GM12878 (cell line): Measurements from ENCODE around the gene HK1. TPM values are rescaled to one million over a fixed set of nuclear protein-coding genes. Genes with fewer than 3 reads are reported as not detected.
A peak's percentile ranks its signal among the peaks of the same experiment; 100 is the strongest.

Experiments
- ATAC-seq: fragments of 200-7000 bp; cut with Tn5 transposase; 3 replicates; pipeline ENCODE4 v1.9.1; 2020; ENCODE audit warnings: mild to moderate bottlenecking, moderate library complexity
- BruUV-seq: library from RNA; stranded (reverse); fragments of 400-500 nt; replicated peaks from 2 replicates; lab custom pipeline; 2021; lab: Mats Ljungman, UMichigan
- CTCF ChIA-PET: fragments of 300-600 bp; sonication (Branson Sonifier 250); formaldehyde crosslinking; extraction: SDS; loops from one replicate; lab custom pipeline; 2021; ENCODE audit warnings: inconsistent platforms; lab: Yijun Ruan, JAX
- POLR2A ChIA-PET: fragments of 350-600 bp; formaldehyde crosslinking; extraction: SDS; loops from one replicate; lab custom pipeline; 2021; ENCODE audit warnings: inconsistent platforms; lab: Charles Lee
- RAD21 ChIA-PET: fragments of 300-600 bp; sonication (Branson Sonifier 250); formaldehyde crosslinking; loops from one replicate; lab custom pipeline; 2023; ENCODE audit warnings: antibody characterized with exemption; ENCODE audit not compliant: unreplicated experiment; lab: Charles Lee
- SMC1A ChIA-PET: fragments of 300-600 bp; sonication (Branson Sonifier 250); formaldehyde crosslinking; loops from one replicate; lab custom pipeline; 2023; ENCODE audit not compliant: unreplicated experiment, uncharacterized antibody; lab: Charles Lee
- DNase-seq: peaks from one replicate; pipeline ENCODE4 v3.0.0-alpha.2; 2011; ENCODE audit warnings: low read depth, low spot score
- FAIRE-seq: peaks from 3 replicates; lab custom pipeline; 2011; peaks lifted over from hg19 to GRCh38; lab: Jason Lieb, UNC
- H2AFZ ChIP-seq: 2 replicates; pipeline ENCODE4 v1.6.0; 2011; ENCODE audit warnings: low read depth, low read length, control low read depth; ENCODE audit not compliant: control insufficient read depth
- H3K27ac ChIP-seq: 2 replicates; pipeline ENCODE4 v1.5.1; 2011; ENCODE audit warnings: control low read depth; ENCODE audit not compliant: control insufficient read depth, insufficient read depth
- H3K27me3 ChIP-seq, 2 experiments: replicated peaks in 1 of 2; 2 replicates each; pipeline versions ENCODE4 v1.6.0 to v1.6.1; 2011; ENCODE audit warnings: low read length in 1 of 2; ENCODE audit not compliant: control insufficient read depth in 2 of 2, insufficient read depth in 2 of 2
- H3K36me3 ChIP-seq, 2 experiments: 2 replicates each; pipeline ENCODE4 v1.5.1; 2011; ENCODE audit warnings: low read length in 1 of 2; ENCODE audit not compliant: control insufficient read depth in 2 of 2, insufficient read depth in 2 of 2
- H3K4me1 ChIP-seq: 2 replicates; pipeline ENCODE4 v1.6.1; 2011; ENCODE audit warnings: mild to moderate bottlenecking, low read length, moderate library complexity, mixed read lengths; ENCODE audit not compliant: control insufficient read depth, insufficient read depth
- H3K4me2 ChIP-seq: 2 replicates; pipeline ENCODE4 v1.6.0; 2011; ENCODE audit warnings: control low read depth; ENCODE audit not compliant: control insufficient read depth, insufficient read depth
- H3K4me3 ChIP-seq: fragments of 200-600 bp; sonication (generic); 2 replicates; pipeline ENCODE4 v1.5.1; 2016
- H3K79me2 ChIP-seq: 2 replicates; pipeline ENCODE4 v1.6.0; 2011; ENCODE audit warnings: low read length; ENCODE audit not compliant: control insufficient read depth, insufficient read depth
- H3K9ac ChIP-seq: 2 replicates; pipeline ENCODE4 v1.8.0; 2011; ENCODE audit warnings: low read length, control low read depth, mixed read lengths; ENCODE audit not compliant: control insufficient read depth, insufficient read depth
- H3K9me3 ChIP-seq: replicated peaks from 3 replicates; pipeline ENCODE4 v1.5.1; 2011; ENCODE audit warnings: mild to moderate bottlenecking, low read length; ENCODE audit not compliant: control insufficient read depth, insufficient read depth
- H4K20me1 ChIP-seq: 2 replicates; pipeline ENCODE4 v1.6.0; 2011; ENCODE audit not compliant: control insufficient read depth, insufficient read depth
- ATF7 ChIP-seq: fragments of 450-650 bp; IDR thresholded peaks from 2 replicates; pipeline ENCODE4 v1.6.1; 2016; ENCODE audit warnings: low read depth, mild to moderate bottlenecking
- CREB1 ChIP-seq: IDR thresholded peaks from 2 replicates; pipeline ENCODE4 v1.6.1; 2012; ENCODE audit warnings: low read depth, mild to moderate bottlenecking, inconsistent platforms
- CUX1 ChIP-seq: IDR thresholded peaks from 2 replicates; pipeline ENCODE4 v1.6.1; 2012; ENCODE audit warnings: improper control_type of control experiment, low read depth, low read length; ENCODE audit not compliant: insufficient replicate concordance
- E2F4 ChIP-seq: IDR thresholded peaks from 2 replicates; pipeline ENCODE4 v1.6.1; 2012; ENCODE audit warnings: low read depth, low read length, improper control_type of control experiment
- EGR1 ChIP-seq, 2 experiments: IDR thresholded peaks; 1 replicate in 1 of 2; 2 replicates in 1 of 2; pipeline ENCODE4 v1.6.1; 2011 to 2012; ENCODE audit warnings: low read depth in 2 of 2, low read length in 2 of 2, borderline replicate concordance in 1 of 2, mild to moderate bottlenecking in 1 of 2, moderate library complexity in 1 of 2
- HDAC2 ChIP-seq: fragments of 200-600 bp; sonication (generic); IDR thresholded peaks from 2 replicates; pipeline ENCODE4 v1.6.1; 2017
- MTA2 ChIP-seq: fragments of 450-650 bp; IDR thresholded peaks from 2 replicates; pipeline ENCODE4 v1.6.1; 2016; ENCODE audit warnings: low read depth, mild to moderate bottlenecking, moderate library complexity
- PKNOX1 ChIP-seq: fragments of 450-650 bp; IDR thresholded peaks from 2 replicates; pipeline ENCODE4 v1.6.1; 2016; ENCODE audit warnings: mild to moderate bottlenecking
- POLR2A ChIP-seq: IDR thresholded peaks from 2 replicates; pipeline ENCODE4 v1.6.1; 2011; ENCODE audit warnings: low read depth, mild to moderate bottlenecking, low read length
- POLR2AphosphoS2 ChIP-seq: IDR thresholded peaks from 2 replicates; pipeline ENCODE4 v1.6.1; 2011; ENCODE audit warnings: low read depth, mild to moderate bottlenecking, low read length, improper control_type of control experiment, moderate library complexity
- POLR2AphosphoS5 ChIP-seq: IDR thresholded peaks from 2 replicates; pipeline ENCODE4 v1.6.1; 2011; ENCODE audit warnings: mild to moderate bottlenecking, low read length, inconsistent platforms
- RBBP5 ChIP-seq: fragments of 200-600 bp; sonication (generic); conservative IDR thresholded peaks from 2 replicates; pipeline ENCODE4 v1.6.1; 2016
- SREBF1 ChIP-seq: IDR thresholded peaks from 2 replicates; pipeline ENCODE4 v1.6.1; 2012; ENCODE audit warnings: mild to moderate bottlenecking, low read length
- STAT3 ChIP-seq: IDR thresholded peaks from 2 replicates; pipeline ENCODE4 v1.6.1; 2011; ENCODE audit warnings: low read depth, low read length, improper control_type of control experiment
- ZNF207 ChIP-seq: fragments of 450-650 bp; IDR thresholded peaks from 2 replicates; pipeline ENCODE4 v1.6.1; 2014; ENCODE audit warnings: antibody characterized with exemption, mild to moderate bottlenecking, borderline replicate concordance
- WGBS: methylation state at CpG from one replicate; pipeline ENCODE4 v1.1.6; 2016; ENCODE audit warnings: low lambda C conversion rate; ENCODE audit not compliant: insufficient replicate concordance, insufficient coverage; ENCODE audit errors: missing lambda C conversion rate; 5-methylcytosine and 5-hydroxymethylcytosine counted together
- in situ Hi-C: fragments of 300-500 bp; cut with MboI; formaldehyde crosslinking; loops from 9 replicates; pipeline ENCODE4 v1.14.3; 2018; ENCODE audit warnings: mixed read lengths
- intact Hi-C: fragments of 100-400 bp; cut with micrococcal nuclease; formaldehyde crosslinking; loops from one replicate; pipeline ENCODE4 v1.14.2; 2022; ENCODE audit not compliant: unreplicated experiment
- polyA plus RNA-seq, 11 experiments: library from polyadenylated mRNA; depleted of rRNA in 4 of 11; unstranded in 6 of 11; stranded (reverse) in 5 of 11; fragments of >200 nt; fragmentation: Nextera tagmentation in 4 of 11; fragmentation: Illumina TruSeq in 1 of 11; extraction: Ambion mirVana in 4 of 11; extraction: Trizol in 1 of 11; gene quantifications; 1 replicate in 1 of 11; 2 replicates in 10 of 11; pipeline versions ENCODE4 v1.2.1 to v1.2.3, GENCODE V29; 2011 to 2016; ENCODE audit warnings: inconsistent platforms in 2 of 11, missing spikeins in 2 of 11, low read depth in 1 of 11
- total RNA-seq, 4 experiments: library from RNA; depleted of rRNA in 3 of 4; stranded (reverse); fragments of >200 nt in 3 of 4; fragmentation: Illumina TruSeq in 1 of 4; extraction: Trizol in 1 of 4; gene quantifications; 2 replicates each; pipeline versions ENCODE4 v1.2.1 to v1.2.3, GENCODE V29; 2013 to 2021

HK1 gene
- total and polyA plus RNA-seq, 10 of the 15 experiments (the other 5 are each of a cell fraction or from before 2014, with no cell fraction given): 3.4 to 77.3 (median 46.6) TPM

- TF ChIP-seq CUX1 (no peak), MTA2 (no peak), RBBP5 (no peak), ATF7 (no peak), HDAC2 (no peak)
Observed at GRCh38 chr10:69316313-69317059, 38.2 kb downstream of the HK1 start (continued).

- WGBS: 59% methylated on average over 3 of the region's 3 CpGs
- BruUV-seq: no TSS peak
- peak; percentile 70 for FAIRE-seq
- ATAC-seq: peak; percentile 46
- ChIA-PET RAD21 (interaction anchor here (1.1 to 1.8 kb wide), 6 partner anchors 11 to 829 kb away, joined by 3 to 9 read pairs (median 4); partner anchors contain the start of gene TYSND1), SMC1A (interaction anchor here (0.8 to 4.6 kb wide), 4 partner anchors 11 to 39 kb away, joined by 3 to 24 read pairs (median 4); partner anchors contain the start of gene HK1), CTCF (interaction anchor here (0.6 to 3.8 kb wide), 8 partner anchors 10 to 313 kb away, joined by 3 to 23 read pairs (median 3); no protein-coding TSS in a partner anchor), POLR2A (interaction anchor here (0.9 to 4.2 kb wide), 3 partner anchors 10 to 141 kb away, joined by 3 to 27 read pairs (median 3); no protein-coding TSS in a partner anchor)
- in situ Hi-C loops: no loop called here
- Histone ChIP-seq H3K79me2 (peaks cover 36% of the 10 kb centered on the region), H3K9ac (peak overlapping the region; percentile 84), H4K20me1 (peaks cover 4% of the 10 kb centered on the region), H3K9me3 (no peaks in the 10 kb centered on the region), H2AFZ (peak overlapping the region; percentile 75), H3K4me1 (peaks cover 18% of the 10 kb centered on the region), H3K4me3 (peak overlapping the region; percentile 93), H3K4me2 (peak overlapping the region; percentile 95), H3K27ac (peak overlapping the region; percentile 85), H3K36me3 (no peaks in the 10 kb centered on the region; a peak in 1 of 4 replicates), H3K27me3 (no peaks in the 10 kb centered on the region)
- intact Hi-C loops: loop anchor here (10.0 kb wide), 1 partner anchor 322 kb away; no protein-coding TSS in a partner anchor
- DNase-seq: no peak
- TF ChIP-seq POLR2A (peak; percentile 39; the same call in 1 of the 2 replicates), POLR2AphosphoS2 (no peak), ATF7 (peak; percentile 39; the same call in 1 of the 2 replicates), ZNF207 (no peak), SREBF1 (no peak), EGR1 (IDR thresholded peaks at IDR 0.05; ENCODE audit: borderline replicate concordance in 1 of 2, low read depth in 2 of 2, low read length in 2 of 2) (0 out of 3 replicates have a peak, but pooled peaks of 1 of the 2 experiments have one; percentile 6), PKNOX1 (peak; percentile 49; the same call in 1 of the 2 replicates), STAT3 (no peak), CREB1 (peak; percentile 71), E2F4 (no peak), POLR2AphosphoS5 (no peak)
Observed at GRCh38 chr10:69317175-69317604, 38.9 kb downstream of the HK1 start.
